Stimulated activated naive CD4-positive, alpha-beta T cell (primary cell): ENCODE measurements around the gene USB1.
A peak's percentile ranks its signal among the peaks of the same experiment; 100 is the strongest.
"Not testable (repeated sequence)": the region's sequence is repeated elsewhere in the genome, so short reads cannot be mapped to it uniquely, and the experiment has no call there.

ENCODE experiments used
- DNase-seq, 6 experiments: peaks; one replicate each; lab custom pipeline; 2025; lab: John Stamatoyannopoulos, UW

Gene USB1

GRCh38 chr16:57994778-57995177 is 6.4 kb upstream of the USB1 start:
- peak in 1 of 6 experiments; percentile 12 for DNase-seq

DNA sequence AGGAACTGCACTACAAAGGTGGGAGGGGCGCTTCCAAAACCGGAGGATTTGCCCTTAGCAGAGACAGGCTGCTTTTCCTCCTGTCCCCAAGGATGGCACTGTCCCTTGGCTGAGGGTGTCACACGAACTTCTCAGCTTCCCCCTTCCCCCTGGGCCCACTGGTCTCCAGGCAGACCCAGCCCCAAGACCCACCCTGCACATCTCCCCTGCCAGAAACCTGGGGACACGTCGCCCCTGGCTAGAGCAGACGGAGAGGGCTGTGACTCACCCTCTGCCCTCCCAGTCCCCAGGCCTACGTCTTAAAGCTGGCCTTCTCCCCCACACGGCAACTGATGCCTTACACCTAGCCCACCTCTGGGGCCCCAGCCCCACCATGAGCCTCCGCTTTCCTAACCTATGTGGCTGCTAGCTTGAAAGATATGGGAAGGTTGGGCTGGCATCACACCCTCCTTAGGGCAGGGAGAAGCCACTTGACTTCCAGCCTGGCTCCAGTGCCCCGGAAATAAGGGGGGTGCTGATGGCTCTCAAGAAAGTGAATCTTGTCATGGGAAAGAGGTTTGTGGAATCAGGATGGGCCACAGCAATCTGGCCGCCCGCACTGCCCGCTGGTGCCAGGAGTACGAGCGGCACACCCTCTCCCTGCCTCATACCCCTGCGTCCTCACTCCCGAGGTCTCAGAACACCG is 5.3 kb upstream of the USB1 start:
- no peak for DNase-seq

- no peak for DNase-seq
These were observed 4.6 kb upstream of the USB1 start for GRCh38 chr16:57996406-57997175.

- DNase-seq, result no peak
These were observed 4.1 kb upstream of the USB1 start for GRCh38 chr16:57997176-57997527.

GRCh38 chr16:57997528-57998265 is 3.5 kb upstream of the USB1 start:
- DNase-seq, result no peak

- DNase-seq, result peak in 5 of 6 experiments; percentile 8 to 48 (median 24)
These were observed 2.7 kb upstream of the USB1 start for GRCh38 chr16:57998486-57998885.

- DNase-seq, result no peak
These were observed 2.2 kb upstream of the USB1 start for GRCh38 chr16:57998992-57999365.

GRCh38 chr16:57999366-57999970 is 1.7 kb upstream of the USB1 start:
- peak in 4 of 6 experiments; percentile 43 to 71 (median 52) for DNase-seq

GRCh38 chr16:57999971-58000705 is 1.1 kb upstream of the USB1 start, which contains the start of gene ZNF319:
TSS of gene ZNF319 (minus strand) at chr16:58000672. CDS start at chr16:57998265, 2,407 bp downstream.
- DNase-seq, result peak in 3 of 6 experiments; percentile 21 to 69 (median 38)

GRCh38 chr16:58001781-58002415 is 691 bp downstream of the USB1 start:
- DNase-seq, result no peak

DNA sequence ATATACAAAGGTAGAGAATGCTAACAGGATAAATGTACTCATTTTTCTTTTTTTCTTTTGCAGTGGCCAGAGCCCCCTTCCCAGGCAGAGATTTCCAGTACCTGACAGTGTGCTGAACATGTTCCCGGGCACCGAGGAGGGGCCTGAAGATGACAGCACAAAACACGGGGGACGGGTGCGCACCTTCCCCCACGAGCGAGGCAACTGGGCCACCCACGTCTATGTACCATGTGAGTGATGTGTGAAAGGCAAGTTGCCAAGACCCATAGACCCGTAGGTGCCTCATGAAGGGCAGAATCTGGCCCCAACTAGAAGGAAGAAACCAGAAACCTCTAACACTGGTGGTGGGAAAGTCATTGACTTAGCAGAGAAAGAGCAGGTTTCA is 1.2 kb downstream of the USB1 start:
- no peak for DNase-seq

DNA sequence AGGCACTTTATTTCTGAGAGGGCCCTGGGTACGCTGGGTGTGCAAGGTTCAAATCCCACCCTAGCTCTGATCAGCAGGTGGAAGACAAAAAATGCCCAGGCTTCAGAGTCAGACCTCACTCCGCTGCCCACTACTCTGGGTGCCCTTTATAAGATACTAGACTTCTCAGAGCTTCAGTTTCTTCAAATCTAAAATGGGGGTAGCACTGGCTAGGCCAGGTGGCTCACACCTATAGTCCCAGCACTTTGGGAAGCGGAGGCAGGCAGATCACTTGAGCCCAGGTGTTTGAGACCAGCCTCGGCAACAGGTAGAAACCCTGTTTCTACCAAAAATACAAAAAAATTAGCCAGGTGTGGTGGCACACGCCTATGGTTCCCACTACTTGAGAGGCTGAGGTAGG is 1.7 kb downstream of the USB1 start:
- no peak for DNase-seq

- not testable (repeated sequence) for DNase-seq
These were observed 3.5 kb downstream of the USB1 start for GRCh38 chr16:58004736-58005135.

- no peak for DNase-seq
These were observed 8.7 kb downstream of the USB1 start for GRCh38 chr16:58009856-58010416.

DNA sequence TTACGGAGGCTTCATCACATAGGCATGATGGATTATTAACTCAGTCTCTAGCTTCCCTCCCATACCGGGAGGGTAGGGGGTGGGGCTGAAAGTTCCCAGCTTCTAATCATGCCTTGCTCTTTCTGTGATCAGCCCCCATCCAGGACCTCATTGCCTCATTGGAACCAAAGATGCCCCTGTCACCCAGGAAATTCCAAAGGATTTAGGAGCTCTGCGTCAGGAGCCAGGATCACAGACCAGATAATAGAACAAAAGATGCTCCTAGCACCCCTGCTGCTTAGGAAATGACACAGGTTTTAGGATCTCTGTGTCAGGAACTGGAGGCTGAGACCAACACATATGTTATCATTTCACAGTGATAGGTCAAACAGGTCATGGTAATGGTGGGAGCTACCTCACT is 9.7 kb downstream of the USB1 start:
- DNase-seq, result no peak

DNA sequence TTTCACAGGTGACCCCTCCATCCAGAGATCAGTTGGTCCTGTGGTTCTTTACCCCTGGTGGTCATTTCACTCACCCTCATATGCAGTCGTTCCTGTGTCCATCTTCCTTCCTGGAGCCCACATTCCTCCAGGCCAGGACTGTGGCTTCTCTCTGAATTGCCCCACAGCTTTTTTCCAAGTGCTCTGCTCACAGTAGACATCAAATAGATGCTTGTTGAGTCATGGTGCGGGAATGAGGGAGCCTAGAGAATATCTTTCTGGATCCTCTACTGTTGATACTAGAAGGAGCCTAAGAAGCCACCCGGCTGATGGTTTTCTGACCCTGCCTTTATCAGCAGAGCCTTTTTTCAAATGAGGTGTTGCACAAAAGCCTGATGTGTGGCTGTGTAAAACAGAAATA is 10.4 kb downstream of the USB1 start:
- DNase-seq, result no peak

GRCh38 chr16:58012481-58012880 is 11.3 kb downstream of the USB1 start:
- no peak for DNase-seq

DNA sequence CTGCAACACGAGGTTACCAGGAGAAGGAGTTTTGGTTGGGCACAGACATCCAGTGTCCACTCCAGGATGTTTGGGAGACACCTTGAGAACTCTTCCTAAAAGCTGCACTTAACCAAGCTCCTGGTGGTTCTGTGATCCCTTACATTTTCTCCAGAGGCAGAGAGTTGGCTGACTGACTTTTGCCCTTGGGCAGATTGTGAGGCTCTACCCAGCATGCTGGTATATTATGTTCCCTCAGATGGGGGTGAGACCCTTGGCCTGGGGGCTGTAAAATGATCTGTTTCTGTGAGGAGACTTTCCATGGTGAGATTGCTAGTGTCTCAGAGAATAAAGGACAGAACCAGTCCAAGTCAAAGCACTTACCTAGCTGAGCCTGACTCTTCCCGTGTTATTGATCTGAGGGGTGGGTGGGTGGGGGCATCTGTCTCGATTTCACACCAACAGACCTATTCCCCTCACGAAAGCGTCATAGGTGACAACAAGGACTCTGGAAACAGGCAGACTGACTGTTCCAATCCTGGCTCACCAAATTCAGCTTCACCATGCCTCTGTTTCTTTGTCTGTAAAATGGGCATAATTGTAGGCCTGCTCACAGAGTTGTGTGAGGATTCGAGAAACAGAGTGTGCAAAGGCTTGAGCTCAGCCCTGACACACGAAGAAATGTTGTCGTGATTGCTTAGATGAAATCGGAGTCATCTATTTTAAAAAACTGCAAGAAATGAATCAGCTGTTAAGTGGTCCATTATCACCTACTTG is 12.2 kb downstream of the USB1 start:
- no peak for DNase-seq

DNA sequence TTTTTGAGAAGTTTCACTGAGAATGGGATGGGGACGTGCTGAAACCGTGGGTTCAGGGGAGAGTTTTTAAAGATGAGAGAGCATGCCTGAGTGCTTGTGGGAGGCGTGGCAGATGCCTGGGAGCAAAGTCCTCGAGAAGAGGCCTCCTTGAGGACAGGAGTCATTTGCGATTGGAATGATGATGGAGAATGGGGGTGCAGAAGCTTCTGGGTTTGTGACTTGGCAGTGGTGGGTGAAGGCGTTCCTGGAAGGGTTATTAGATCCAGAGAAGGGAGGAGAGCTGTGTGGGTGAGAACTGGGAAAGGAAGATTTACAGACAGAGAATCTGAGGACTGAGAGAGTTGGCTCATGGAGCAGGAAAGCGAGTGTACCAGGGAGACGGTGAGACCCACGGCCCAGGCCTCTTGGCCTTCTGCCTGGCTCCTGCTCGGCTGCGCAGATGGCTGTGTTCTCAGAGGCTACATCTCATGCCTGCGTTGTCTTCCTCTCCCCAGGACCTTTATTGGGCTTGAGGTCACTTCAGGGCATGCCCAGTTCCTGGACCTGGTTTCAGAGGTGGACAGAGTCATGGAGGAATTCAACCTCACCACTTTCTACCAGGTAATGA is 15.7 kb downstream of the USB1 start:
- no peak for DNase-seq

- DNase-seq, result no peak
These were observed 17.6 kb downstream of the USB1 start for GRCh38 chr16:58018803-58019202.
